Endometrial microvascular endothelial cells (primary cell): ENCODE results near the gene FBXL17. TPM values are rescaled to one million over a fixed set of nuclear protein-coding genes. Genes with fewer than 3 reads are reported as not detected.

ENCODE experiments used
- in situ Hi-C: cut with HindIII; loops from 2 replicates; pipeline ENCODE4 v1.10.0; 2017; ENCODE audit warnings: low sequenced_read_pairs, low pct_unique_long_range_greater_than_20kb; ENCODE audit errors: inconsistent ontology term
- total RNA-seq: library from RNA; depleted of rRNA; stranded (reverse); fragments of >200 nt; gene quantifications from one replicate; pipeline ENCODE4 v1.2.3, GENCODE V29; 2015; ENCODE audit errors: inconsistent ontology term

FBXL17 gene
- total RNA-seq, 1 donor from 2014 or later = 21.0 TPM

- in situ Hi-C loops = no loop called here
Measured at GRCh38 chr5:107824821-107825220, 557.1 kb downstream of the FBXL17 start.

GRCh38 chr5:107821288-107821687 is 560.6 kb downstream of the FBXL17 start:
- in situ Hi-C loops = no loop called here

- in situ Hi-C loops = no loop called here
Measured at GRCh38 chr5:107820429-107820828, 561.5 kb downstream of the FBXL17 start.

- in situ Hi-C loops = no loop called here
Measured at GRCh38 chr5:107817951-107818350, 563.9 kb downstream of the FBXL17 start.

- in situ Hi-C loops = no loop called here
Measured at GRCh38 chr5:107817436-107817835, 564.5 kb downstream of the FBXL17 start.

- in situ Hi-C loops = no loop called here
Measured at GRCh38 chr5:107815109-107815508, 566.8 kb downstream of the FBXL17 start.

GRCh38 chr5:107814183-107814827 is 567.6 kb downstream of the FBXL17 start:
- in situ Hi-C loops = no loop called here

- in situ Hi-C loops = no loop called here
Measured at GRCh38 chr5:107813559-107813958, 568.3 kb downstream of the FBXL17 start.

GRCh38 chr5:107812570-107813141 is 569.2 kb downstream of the FBXL17 start:
- in situ Hi-C loops = no loop called here

- in situ Hi-C loops = no loop called here
Measured at GRCh38 chr5:107809201-107810034, 572.5 kb downstream of the FBXL17 start.
